Measurements from ENCODE around the gene KIF5A.
"Not testable (repeated sequence)": the region's sequence is repeated elsewhere in the genome, so short reads cannot be mapped to it uniquely, and the experiment has no call there.

GRCh38 chr12:57570438-57570837 is 20.6 kb downstream of the KIF5A start:
- not testable (repeated sequence) for TF ChIP-seq CTCF (IDR thresholded peaks at IDR 0.05; ENCODE audit: low read depth, low read length); EZH2phosphoT487 (IDR thresholded peaks at IDR 0.05; ENCODE audit: low read depth)

Data from OCI-LY3 (cell line).